Heart left ventricle (tissue), 16 donors: Measurements from ENCODE around the gene IRX5. TPM values are rescaled to one million over a fixed set of nuclear protein-coding genes. Genes with fewer than 3 reads are reported as not detected.

Experiments
- ATAC-seq, 4 donors: fragments of 200-7000 bp; cut with Tn5 transposase; one replicate each; pipeline ENCODE4 v1.9.1; 2020 to 2022; ENCODE audit warnings: moderate library complexity in 4 of 4, mild to moderate bottlenecking in 3 of 4, moderate number of reproducible peaks in 1 of 4
- DNase-seq, 5 donors: peaks; one replicate each; pipeline ENCODE4 v3.0.0-alpha.2; 2020
- H3K27ac ChIP-seq, 12 donors: fragments of 200-600 bp; sonication (generic) in 4 of 12; one replicate each; pipeline versions ENCODE4 v1.5.0 to v1.8.0; 2016 to 2022; ENCODE audit warnings: mild to moderate bottlenecking in 2 of 12
- H3K27me3 ChIP-seq, 9 donors: fragments of 200-600 bp; sonication (generic) in 2 of 9; one replicate each; pipeline versions ENCODE4 v1.5.1 to v1.8.0; 2016 to 2022; ENCODE audit warnings: mild to moderate bottlenecking in 3 of 9
- H3K36me3 ChIP-seq, 9 donors: fragments of 200-600 bp; sonication (generic) in 2 of 9; one replicate each; pipeline versions ENCODE4 v1.5.0 to v1.8.0; 2018 to 2022; ENCODE audit warnings: mild to moderate bottlenecking in 2 of 9
- H3K4me1 ChIP-seq, 12 donors: fragments of 200-600 bp; sonication (generic) in 4 of 12; one replicate each; pipeline versions ENCODE4 v1.5.0 to v1.8.0; 2016 to 2022; ENCODE audit warnings: mild to moderate bottlenecking in 3 of 12
- H3K4me3 ChIP-seq, 12 donors: fragments of 200-600 bp; sonication (generic) in 4 of 12; one replicate each; pipeline versions ENCODE4 v1.5.0 to v1.8.0; 2017 to 2022; ENCODE audit warnings: mild to moderate bottlenecking in 9 of 12, moderate library complexity in 4 of 12
- H3K9me3 ChIP-seq, 12 donors: fragments of 200-600 bp; sonication (generic) in 4 of 12; one replicate each; pipeline versions ENCODE4 v1.5.0 to v1.8.0; 2016 to 2022; ENCODE audit warnings: mild to moderate bottlenecking in 1 of 12
- CTCF ChIP-seq, 12 donors: fragments of 200-600 bp; sonication (generic) in 4 of 12; IDR thresholded peaks; one replicate each; pipeline versions ENCODE4 v1.5.0 to v1.8.0; 2018 to 2022; ENCODE audit warnings: antibody characterized with exemption in 12 of 12, mild to moderate bottlenecking in 5 of 12
- POLR2A ChIP-seq, 2 donors: fragments of 450-650 bp; IDR thresholded peaks; one replicate each; pipeline ENCODE4 v1.6.1; 2017; ENCODE audit warnings: antibody characterized with exemption in 2 of 2, mild to moderate bottlenecking in 2 of 2, moderate library complexity in 2 of 2
- WGBS, 4 donors: extraction: QIAGEN DNeasy Blood & Tissue Kit in 2 of 4; methylation state at CpG; one replicate each; pipeline versions ENCODE4 v1.1.5 to v1.1.7; 2013 to 2018; 5-methylcytosine and 5-hydroxymethylcytosine counted together
- intact Hi-C, 10 donors: fragments of 100-400 bp; cut with DNase I; formaldehyde crosslinking; loops; one replicate each; pipeline versions ENCODE4 v1.11.1 to v1.14.2; 2022
- polyA plus RNA-seq, 2 donors: library from polyadenylated mRNA; stranded (reverse); fragments of 200-250 nt; gene quantifications; one replicate each; pipeline ENCODE4 v1.2.3, GENCODE V29; 2013
- total RNA-seq, 9 donors: library from RNA; depleted of rRNA in 2 of 9; stranded (reverse); fragments of >200 nt in 2 of 9; fragmentation: NEBNext Ultra II Directional in 3 of 9; extraction: Animal tissue kit (Norgen Biotek cat#: 25700) in 3 of 9; gene quantifications; one replicate each; pipeline versions ENCODE4 v1.1.0 to v1.2.4, GENCODE V29; 2016 to 2023
- donor health status: ischemic (EF 13 %, LVEDD 7.1; RV severe dilation, severe dysfunction).
- donor health status: healthy with polysubstance abuse.
- donor health status: DM: no; HTN: yes; CAD: no.
- donor health status: DM: no; HTN: no; CAD: no.
- donor health status: ischemic (EF 25% LVEDD 6.9; RV normal size, moderate dysfunction).
- donor health status: ischemic (EF 25% LVEDD 5.7; RV mildly dilated, moderate dysfunction).
- donor health status: healthy.
- donor health status: DM: yes; HTN: yes; CAD: no.
- donor health status: ischemic (EF 35%, LVEDD 5.7; RV mildly dilated, moderate dysfunction).
- donor health status: nonischemic (EF 11% LVEDD 7.7; RV severe dilation, severe dysfunction).
- donor health status: DM: yes; HTN: yes; CAD: no.
- donor health status: PGD.
- donor health status: ischemic (EF 29% LVEDD 5.4; RV normal size, mild dysfunction).
- donor health status: nonischemic (EF 23%, LVEDD 6.1; RV moderate dilation, normal function).

Gene IRX5
- total and polyA plus RNA-seq, 11 donors = 5.8 to 32.2 (median 19.2) TPM

GRCh38 chr16:54926166-54926838 lies 4.4 kb upstream of the IRX5 start:
- ATAC-seq = no peak
- H3K27me3 ChIP-seq = peaks cover 0 to 40% (median 3%) of the 10 kb centered on the region in 9 donors

GRCh38 chr16:54927125-54928015 lies 3.3 kb upstream of the IRX5 start:
- intact Hi-C loops = loop anchor here in 8 of 10 donors (2.0 to 10.0 kb wide), 14 partner anchors 110 to 1493 kb away; partner anchors contain the start of genes IRX3 (in 5 of the 8) and RBL2 (in 1 of the 8)
- peaks cover 0 to 51% (median 8%) of the 10 kb centered on the region in 9 donors for H3K27me3 ChIP-seq

More at GRCh38 chr16:54926166-54926838, 4.4 kb upstream of the IRX5 start:
- TF ChIP-seq CTCF (IDR thresholded peaks at IDR 0.05) (no peak), POLR2A (IDR thresholded peaks at IDR 0.05) (no peak)
- Histone ChIP-seq H3K9me3 (no peaks in the 10 kb centered on the region), H3K27ac (peak overlapping the region in 9 of 12 donors; percentile 24 to 96 (median 91)), H3K36me3 (no peaks in the 10 kb centered on the region), H3K4me1 (peaks cover 0 to 23% (median 5%) of the 10 kb centered on the region in 12 donors), H3K4me3 (peak overlapping the region in 10 of 12 donors; percentile 65 to 86 (median 75))
- 56 to 74% (median 65%) methylated on average over 4 of the region's 4 CpGs for WGBS, 4 donors
- DNase-seq = no peak
- intact Hi-C loops = loop anchor here in 7 of 10 donors (2.0 to 10.0 kb wide), 13 partner anchors 109 to 1492 kb away; partner anchors contain the start of genes IRX3 (in 3 of the 7) and RBL2 (in 1 of the 7)

GRCh38 chr16:54928016-54928356 lies 2.7 kb upstream of the IRX5 start:
- intact Hi-C loops = loop anchor here in 8 of 10 donors (2.0 to 10.0 kb wide), 14 partner anchors 111 to 1493 kb away; partner anchors contain the start of genes IRX3 (in 4 of the 8) and RBL2 (in 1 of the 8)
- Histone ChIP-seq H3K27me3 (peaks cover 0 to 57% (median 15%) of the 10 kb centered on the region in 9 donors), H3K36me3 (peaks cover 0 to 4% (median 0%) of the 10 kb centered on the region in 9 donors), H3K27ac (peak overlapping the region; percentile 79 to 96 (median 90)), H3K9me3 (no peaks in the 10 kb centered on the region), H3K4me1 (peaks cover 0 to 39% (median 7%) of the 10 kb centered on the region in 12 donors), H3K4me3 (peak overlapping the region; percentile 43 to 86 (median 74))
- no peak for TF ChIP-seq POLR2A (IDR thresholded peaks at IDR 0.05)
- TF ChIP-seq CTCF (IDR thresholded peaks at IDR 0.05) = no peak
- DNase-seq (no peak), ATAC-seq (no peak)
- WGBS, 4 donors = 1 to 3% (median 2%) methylated on average over 13 of the region's 13 CpGs

More at GRCh38 chr16:54927125-54928015, 3.3 kb upstream of the IRX5 start:
- WGBS, 4 donors = 30 to 38% (median 33%) methylated on average over 13 of the region's 13 CpGs
- Histone ChIP-seq H3K4me1 (peaks cover 0 to 33% (median 8%) of the 10 kb centered on the region in 12 donors), H3K4me3 (peak overlapping the region; percentile 43 to 86 (median 74)), H3K36me3 (no peaks in the 10 kb centered on the region), H3K27ac (peak overlapping the region; percentile 79 to 96 (median 90)), H3K9me3 (no peaks in the 10 kb centered on the region)
- DNase-seq = no peak
- TF ChIP-seq CTCF (IDR thresholded peaks at IDR 0.05) (no peak), POLR2A (IDR thresholded peaks at IDR 0.05) (no peak)
- ATAC-seq = no peak
